ENCODE measurements around the gene CHDH. TPM values are rescaled to one million over a fixed set of nuclear protein-coding genes. Genes with fewer than 3 reads are reported as not detected.

The CHDH gene
- total and polyA plus RNA-seq, 11 donors, result 0.69 to 13.2 (median 4.9) TPM

DNA sequence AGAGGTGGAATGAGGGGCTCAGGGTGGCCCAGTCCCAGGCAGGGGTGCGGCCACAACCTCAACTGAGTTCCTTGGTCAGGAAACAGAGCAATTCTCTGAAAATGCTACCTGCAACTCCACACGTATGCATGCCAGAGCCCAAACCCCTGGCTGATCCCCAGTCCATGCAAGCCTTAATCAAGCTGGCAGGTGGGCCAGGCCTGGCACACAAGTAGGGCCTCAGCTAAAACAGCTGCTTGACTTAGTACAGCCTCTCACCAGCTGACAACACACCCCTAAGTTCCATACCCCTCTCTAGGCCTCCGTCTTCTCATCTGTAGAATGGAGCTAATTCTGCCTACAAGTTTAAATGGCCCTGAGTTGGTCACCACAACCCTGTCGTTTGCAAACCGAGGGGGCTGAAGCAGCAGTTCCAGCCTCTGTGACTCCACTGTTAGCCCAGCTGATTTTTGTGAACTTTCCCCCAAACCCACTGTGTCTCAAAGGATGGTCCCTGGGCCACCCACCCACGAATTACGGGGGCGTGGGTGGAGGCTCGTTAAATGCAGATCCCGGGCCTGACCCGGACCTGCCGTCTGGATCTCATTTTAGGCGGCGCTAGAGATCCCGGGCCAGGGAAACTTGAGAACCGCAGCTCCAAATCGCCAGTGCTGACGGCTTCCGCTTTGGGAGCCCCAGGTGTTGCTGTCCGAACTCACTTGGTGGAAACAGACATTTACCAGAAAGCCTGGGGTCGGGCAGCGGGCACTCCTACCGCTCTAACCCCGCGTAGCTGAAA, 927 bp downstream of the CHDH start:
- DNase-seq (peak in 4 of 5 donors; percentile 37 to 67 (median 48)), ATAC-seq (peak in 3 of 4 donors; percentile 63 to 64 (median 64))
- Histone ChIP-seq H3K9me3 (no peaks in the 10 kb centered on the region), H3K36me3 (no peaks in the 10 kb centered on the region), H3K27ac (peak overlapping the region in 8 of 12 donors; percentile 15 to 75 (median 56)), H3K4me1 (peaks cover 0 to 18% (median 5%) of the 10 kb centered on the region in 12 donors), H3K27me3 (peaks cover 0 to 27% (median 10%) of the 10 kb centered on the region in 9 donors), H3K4me3 (peak overlapping the region; percentile 50 to 77 (median 64))
- WGBS, 4 donors, result 13 to 83% (median 17%) methylated on average over 4 to 25 of the region's 25 CpGs
- TF ChIP-seq, protein P1, sequence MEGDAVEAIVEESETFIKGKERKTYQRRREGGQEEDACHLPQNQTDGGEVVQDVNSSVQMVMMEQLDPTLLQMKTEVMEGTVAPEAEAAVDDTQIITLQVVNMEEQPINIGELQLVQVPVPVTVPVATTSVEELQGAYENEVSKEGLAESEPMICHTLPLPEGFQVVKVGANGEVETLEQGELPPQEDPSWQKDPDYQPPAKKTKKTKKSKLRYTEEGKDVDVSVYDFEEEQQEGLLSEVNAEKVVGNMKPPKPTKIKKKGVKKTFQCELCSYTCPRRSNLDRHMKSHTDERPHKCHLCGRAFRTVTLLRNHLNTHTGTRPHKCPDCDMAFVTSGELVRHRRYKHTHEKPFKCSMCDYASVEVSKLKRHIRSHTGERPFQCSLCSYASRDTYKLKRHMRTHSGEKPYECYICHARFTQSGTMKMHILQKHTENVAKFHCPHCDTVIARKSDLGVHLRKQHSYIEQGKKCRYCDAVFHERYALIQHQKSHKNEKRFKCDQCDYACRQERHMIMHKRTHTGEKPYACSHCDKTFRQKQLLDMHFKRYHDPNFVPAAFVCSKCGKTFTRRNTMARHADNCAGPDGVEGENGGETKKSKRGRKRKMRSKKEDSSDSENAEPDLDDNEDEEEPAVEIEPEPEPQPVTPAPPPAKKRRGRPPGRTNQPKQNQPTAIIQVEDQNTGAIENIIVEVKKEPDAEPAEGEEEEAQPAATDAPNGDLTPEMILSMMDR (IDR thresholded peaks at IDR 0.05), result peak in 7 of 12 donors; percentile 6 to 42 (median 24)
- TF ChIP-seq POLR2A (IDR thresholded peaks at IDR 0.05), result no peak
- intact Hi-C loops (cut with DNase I), result no loop called here

DNA sequence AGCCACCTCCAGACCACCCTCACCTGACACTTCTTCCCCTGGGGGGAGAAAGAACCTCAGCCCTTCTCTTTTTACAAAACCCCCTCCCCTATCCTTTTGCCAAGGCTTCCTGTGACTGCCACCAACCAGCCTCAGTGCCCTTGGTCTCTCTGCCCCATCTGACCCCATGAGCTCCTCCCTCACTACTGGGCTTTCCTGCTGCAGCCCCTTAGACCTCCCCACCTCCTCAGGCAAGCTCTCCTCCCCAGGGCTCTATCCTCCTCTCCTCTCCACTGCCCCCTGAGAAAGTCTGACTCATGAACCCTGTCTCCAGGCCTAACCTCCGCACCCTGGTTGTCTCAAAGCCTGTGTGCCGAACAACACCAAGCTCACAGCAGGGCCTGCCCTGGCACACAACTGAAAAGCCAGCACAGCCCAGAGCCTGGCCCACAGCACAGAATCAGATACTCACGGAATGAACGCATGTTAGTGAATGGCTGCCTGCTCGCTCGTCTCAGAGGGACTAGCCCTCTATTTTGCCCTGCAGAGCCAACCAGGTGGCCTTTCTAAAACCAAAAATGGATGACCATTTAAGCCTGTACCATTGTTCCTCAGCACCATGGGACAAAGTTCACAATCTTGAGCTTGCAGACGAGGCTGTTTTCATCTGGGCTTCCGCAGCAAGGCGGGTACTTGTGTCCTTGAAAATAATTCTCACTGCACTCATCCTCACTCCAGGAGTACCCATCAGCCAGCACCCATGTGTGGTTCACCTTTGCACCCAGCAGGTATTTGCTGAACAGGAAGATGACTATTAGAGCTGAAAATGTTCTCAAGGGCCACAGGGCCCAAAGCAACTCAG, 1.7 kb downstream of the CHDH start:
- H3K36me3 ChIP-seq, result no peaks in the 10 kb centered on the region
- ATAC-seq (no peak), DNase-seq (no peak)
- intact Hi-C loops (cut with DNase I), result no loop called here
- no peak overlapping the region for H3K27ac ChIP-seq
- WGBS, 4 donors, result 92 to 96% (median 93%) methylated on average over 9 of the region's 9 CpGs
- peaks cover 0 to 27% (median 10%) of the 10 kb centered on the region in 9 donors for H3K27me3 ChIP-seq
- no peak overlapping the region for H3K4me3 ChIP-seq
- H3K9me3 ChIP-seq, result no peaks in the 10 kb centered on the region
- TF ChIP-seq POLR2A (IDR thresholded peaks at IDR 0.05), result no peak
- TF ChIP-seq, protein P1 (IDR thresholded peaks at IDR 0.05), result no peak
- peaks cover 0 to 18% (median 5%) of the 10 kb centered on the region in 12 donors for H3K4me1 ChIP-seq

DNA sequence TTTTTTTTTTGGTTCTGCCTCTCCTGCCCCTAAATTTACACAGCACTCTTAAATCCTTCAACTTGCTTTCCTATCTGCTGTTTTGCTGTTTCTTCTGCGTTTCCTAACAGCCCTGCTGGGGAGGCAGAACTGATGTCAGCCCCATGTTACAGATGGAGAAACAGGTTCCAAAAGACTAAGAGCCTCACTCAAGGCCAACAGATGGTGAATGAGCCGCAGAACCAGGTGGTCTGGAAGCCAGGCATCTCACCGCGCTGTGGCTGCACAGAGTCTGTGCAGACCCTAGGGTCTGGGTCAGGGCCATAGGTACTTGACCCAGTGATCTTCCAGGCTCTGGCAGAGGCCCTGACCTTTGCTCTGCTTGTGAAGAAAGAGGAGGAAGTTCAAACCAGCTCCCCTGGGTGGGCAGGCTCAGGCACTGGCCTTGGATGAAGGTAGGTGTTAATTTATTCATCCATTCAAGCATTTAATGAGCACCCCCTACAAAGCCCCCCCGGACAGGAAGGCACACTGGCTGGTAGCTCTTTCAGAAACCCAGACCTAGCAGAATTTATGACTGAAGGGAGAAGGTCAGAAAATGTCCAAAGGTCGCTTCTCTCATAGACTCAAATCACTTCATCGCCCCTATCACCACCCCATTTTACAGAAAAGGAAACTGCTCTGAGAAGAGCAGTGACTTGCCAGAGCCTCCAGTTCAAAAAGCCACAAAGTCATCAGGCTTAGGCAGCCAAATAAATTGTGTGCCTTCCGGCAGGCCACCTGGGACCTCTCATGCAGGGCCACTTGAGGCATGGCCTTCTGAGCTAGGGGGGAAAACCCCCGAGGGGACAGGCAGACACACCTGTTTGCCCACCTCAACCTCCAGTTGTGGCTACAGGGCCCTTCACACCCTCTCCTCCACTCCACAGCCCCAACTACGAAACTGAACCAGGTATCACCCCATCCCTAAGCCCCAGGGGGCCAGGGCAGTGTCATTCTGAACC, 2.7 kb downstream of the CHDH start:
- Histone ChIP-seq H3K9me3 (no peaks in the 10 kb centered on the region), H3K36me3 (no peaks in the 10 kb centered on the region), H3K27ac (peak overlapping the region in 1 of 12 donors; percentile 16), H3K4me1 (peaks cover 0 to 18% (median 5%) of the 10 kb centered on the region in 12 donors), H3K4me3 (no peak overlapping the region), H3K27me3 (peaks cover 0 to 27% (median 10%) of the 10 kb centered on the region in 9 donors)
- ATAC-seq (no peak), DNase-seq (no peak)
- intact Hi-C loops (cut with DNase I), result no loop called here
- TF ChIP-seq, protein P1 (IDR thresholded peaks at IDR 0.05), result no peak
- TF ChIP-seq POLR2A (IDR thresholded peaks at IDR 0.05), result no peak
- 78 to 82% (median 80%) methylated on average over 10 of the region's 10 CpGs for WGBS, 4 donors

All from heart left ventricle (tissue), 16 donors.